Ramos (cell line): ENCODE results near the gene CYP2A13.
"Not testable (repeated sequence)": the region's sequence is repeated elsewhere in the genome, so short reads cannot be mapped to it uniquely, and the experiment has no call there.

Experiments
- in situ Hi-C: fragments of 300-500 bp; cut with MboI; formaldehyde crosslinking; loops from one replicate; pipeline ENCODE4 v1.14.3; 2022; ENCODE audit warnings: low sequenced_read_pairs; ENCODE audit not compliant: unreplicated experiment

Gene CYP2A13

GRCh38 chr19:41116261-41116660, 28.0 kb downstream of the CYP2A13 start:
- in situ Hi-C loops = no loop called here

- in situ Hi-C loops = not testable (repeated sequence)
These were observed 33.0 kb downstream of the CYP2A13 start for GRCh38 chr19:41120929-41121911.

GRCh38 chr19:41122846-41123245, 34.6 kb downstream of the CYP2A13 start:
- in situ Hi-C loops = not testable (repeated sequence)

- in situ Hi-C loops = no loop called here
These were observed 35.6 kb downstream of the CYP2A13 start for GRCh38 chr19:41123716-41124294.

GRCh38 chr19:41126765-41127203, 38.5 kb downstream of the CYP2A13 start:
- in situ Hi-C loops = not testable (repeated sequence)

GRCh38 chr19:41127362-41127761, 39.1 kb downstream of the CYP2A13 start:
- in situ Hi-C loops = not testable (repeated sequence)

GRCh38 chr19:41127801-41128300, 39.6 kb downstream of the CYP2A13 start:
- in situ Hi-C loops = not testable (repeated sequence)

- in situ Hi-C loops = no loop called here
These were observed 40.4 kb downstream of the CYP2A13 start for GRCh38 chr19:41128692-41129091.

GRCh38 chr19:41131186-41131585, 42.9 kb downstream of the CYP2A13 start:
- in situ Hi-C loops = no loop called here

- in situ Hi-C loops = no loop called here
These were observed 45.0 kb downstream of the CYP2A13 start for GRCh38 chr19:41133260-41133659.

- in situ Hi-C loops = no loop called here
These were observed 46.4 kb downstream of the CYP2A13 start for GRCh38 chr19:41134616-41135015.

GRCh38 chr19:41135390-41136384, 47.4 kb downstream of the CYP2A13 start:
- in situ Hi-C loops = not testable (repeated sequence)

- in situ Hi-C loops = no loop called here
These were observed 48.6 kb downstream of the CYP2A13 start for GRCh38 chr19:41136636-41137455.

- in situ Hi-C loops = loop anchor here (10.0 kb wide), 2 partner anchors 170 to 490 kb away; no protein-coding TSS in a partner anchor
These were observed 56.2 kb downstream of the CYP2A13 start for GRCh38 chr19:41144403-41144802.
